ENCODE results near the gene SRD5A1.
A peak's percentile ranks its signal among the peaks of the same experiment; 100 is the strongest.

SRD5A1 gene

DNA sequence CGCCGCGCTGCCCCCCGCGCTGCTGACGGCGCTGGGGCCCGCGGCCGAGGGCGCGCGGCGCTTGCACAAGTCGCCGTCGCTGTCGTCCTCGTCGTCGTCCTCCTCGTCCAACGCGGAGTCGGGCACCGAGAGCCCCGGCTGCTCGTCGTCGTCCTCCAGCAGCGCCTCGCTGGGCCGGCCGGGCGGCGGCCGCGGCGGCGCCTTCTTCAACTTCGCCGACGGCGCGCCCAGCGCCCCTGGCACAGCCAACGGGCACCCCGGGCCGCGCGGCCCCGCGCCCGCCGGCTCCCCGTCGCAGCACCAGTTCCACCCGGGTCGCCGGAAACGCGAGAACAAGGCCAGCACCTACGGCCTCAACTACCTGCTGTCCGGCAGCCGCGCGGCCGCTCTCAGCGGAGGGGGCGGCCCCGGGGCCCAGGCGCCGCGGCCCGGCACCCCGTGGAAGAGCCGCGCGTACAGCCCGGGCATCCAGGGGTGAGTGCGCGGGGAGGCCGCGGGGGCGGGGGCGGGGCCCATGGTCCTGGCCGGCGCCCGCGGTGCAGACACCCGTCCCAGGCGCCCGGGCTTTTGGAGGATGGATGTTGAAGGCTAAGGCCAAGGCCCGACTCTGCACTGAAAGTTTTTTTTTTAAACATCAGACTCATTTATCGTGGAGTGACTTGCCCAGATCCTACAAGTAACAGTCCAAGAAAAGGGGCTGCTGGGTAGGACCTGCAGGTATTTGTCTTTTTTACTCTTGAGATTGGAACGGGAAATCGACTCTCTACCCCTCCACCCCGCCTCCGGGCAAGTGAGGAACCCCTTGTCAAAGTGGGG lies 81.2 kb downstream of the SRD5A1 start:
- peak in 1 of 5 donors; percentile 40 for DNase-seq

- no peak for DNase-seq
Measured at GRCh38 chr5:6715271-6715670, 82.0 kb downstream of the SRD5A1 start.

DNA sequence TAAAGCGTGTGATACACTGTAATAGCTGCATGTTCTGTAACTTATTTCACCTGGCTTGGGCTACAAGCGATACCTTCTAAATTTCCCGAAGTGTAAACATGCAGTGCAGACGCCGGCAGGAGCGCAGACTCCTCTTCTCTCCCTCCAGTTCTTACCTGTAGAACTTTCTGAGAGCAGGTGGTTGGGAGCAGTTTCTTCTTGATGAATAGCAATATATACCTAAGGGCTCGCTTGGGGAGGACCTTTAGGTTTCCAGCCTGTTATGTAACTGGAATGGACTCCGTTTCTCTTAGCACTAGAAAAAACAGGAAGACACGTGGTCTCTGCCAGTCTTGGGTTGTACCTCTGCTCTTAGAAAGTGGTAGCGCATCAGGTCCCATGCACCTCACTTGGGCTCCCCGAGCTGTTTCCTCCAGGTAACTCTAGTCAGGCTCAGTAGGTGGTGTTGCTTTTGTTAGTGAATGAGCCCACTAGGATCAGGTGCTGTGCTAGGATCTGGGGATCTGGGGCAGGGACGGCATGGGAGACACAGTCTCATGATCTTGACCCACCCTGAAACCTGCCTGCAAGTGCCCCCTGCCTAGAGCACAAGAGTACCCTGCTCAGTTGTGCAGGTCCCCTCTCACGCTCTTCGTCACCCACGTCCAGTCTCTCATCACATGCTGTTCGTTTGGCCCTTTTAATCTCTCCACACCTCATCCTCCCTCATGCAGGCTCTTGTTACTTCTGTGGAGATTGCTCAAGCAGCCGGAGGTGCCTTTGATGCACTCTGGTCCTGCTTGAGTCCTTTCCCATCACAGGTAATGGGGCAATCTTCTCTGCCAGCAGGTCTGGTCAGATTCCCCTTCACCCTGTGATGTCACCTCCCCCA lies 82.8 kb downstream of the SRD5A1 start:
- peak in 1 of 5 donors; percentile 42 for DNase-seq

DNA sequence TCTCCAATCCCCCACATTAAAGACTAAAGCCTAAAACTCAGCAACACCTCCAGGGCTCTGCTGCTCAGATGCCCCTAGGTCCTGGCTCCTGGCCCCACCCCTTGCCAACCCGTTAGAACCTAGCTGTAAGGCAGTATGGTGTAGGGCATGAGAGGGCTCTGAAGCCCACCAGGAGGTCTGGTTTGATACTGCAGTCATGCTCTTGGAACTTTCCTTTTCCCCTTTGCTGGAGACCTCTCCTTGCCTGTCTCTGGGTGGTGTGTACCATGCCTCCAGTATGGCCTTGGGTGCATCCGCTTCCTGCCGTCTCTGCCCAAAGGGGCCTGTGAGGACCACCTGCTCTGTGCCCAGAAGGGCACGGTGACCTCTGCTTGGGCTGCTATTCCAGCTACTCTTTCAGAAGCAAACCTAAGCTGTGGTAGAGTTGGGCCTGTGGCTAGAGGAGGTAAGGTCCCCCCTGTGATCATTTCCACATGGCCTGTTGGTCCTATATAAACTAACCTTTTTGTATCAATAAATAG lies 83.4 kb downstream of the SRD5A1 start:
- DNase-seq, result no peak

DNA sequence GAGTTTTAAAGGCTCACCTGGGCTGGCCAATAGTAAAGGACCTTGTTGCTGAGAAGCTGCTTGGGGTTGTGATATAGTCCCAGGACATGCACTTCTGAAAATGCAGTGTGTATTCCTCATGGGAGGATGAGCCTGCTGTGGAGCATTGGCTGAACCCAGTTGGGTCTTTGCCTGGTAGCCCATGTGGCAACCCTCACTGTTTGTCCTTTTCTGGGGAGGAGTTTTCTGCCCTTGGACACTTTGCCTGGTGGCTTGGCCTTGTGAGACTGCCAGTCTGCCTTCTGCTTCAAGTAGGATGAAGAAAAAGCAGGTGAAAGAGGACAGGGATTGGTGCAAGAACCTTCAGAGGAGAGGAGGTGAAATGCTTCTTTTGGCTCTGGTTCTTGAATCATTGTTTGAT lies 84.0 kb downstream of the SRD5A1 start:
- DNase-seq, result no peak

- DNase-seq, result no peak
Measured at GRCh38 chr5:6717687-6718086, 84.4 kb downstream of the SRD5A1 start.

GRCh38 chr5:6718161-6718681 lies 85.0 kb downstream of the SRD5A1 start:
- no peak for DNase-seq

DNA sequence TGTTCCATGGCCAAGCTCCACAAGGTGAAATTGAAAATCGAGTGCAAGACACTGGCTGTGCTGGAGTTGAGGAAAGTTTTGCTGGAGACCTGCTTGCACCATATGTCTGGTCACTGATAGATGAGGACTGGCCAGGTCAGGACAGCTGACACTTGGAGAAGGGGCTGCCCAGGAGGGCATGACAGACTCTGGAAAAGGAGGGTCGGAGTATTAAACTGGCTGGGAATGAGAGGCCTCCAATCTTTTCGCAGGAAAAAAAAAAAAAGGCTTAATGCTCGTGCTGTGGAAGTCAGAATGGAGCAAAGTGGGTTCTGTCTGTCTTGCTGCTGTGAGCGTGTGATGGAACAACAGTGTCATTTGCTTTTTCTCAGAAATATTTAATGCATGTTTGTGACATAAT lies 85.5 kb downstream of the SRD5A1 start:
- DNase-seq, result no peak

- DNase-seq, result no peak
Measured at GRCh38 chr5:6719417-6719816, 86.2 kb downstream of the SRD5A1 start.

- no peak for DNase-seq
Measured at GRCh38 chr5:6719896-6720560, 86.8 kb downstream of the SRD5A1 start.

- DNase-seq, result no peak
Measured at GRCh38 chr5:6720561-6720921, 87.3 kb downstream of the SRD5A1 start.

- DNase-seq, result no peak
Measured at GRCh38 chr5:6721442-6721841, 88.2 kb downstream of the SRD5A1 start.

- no peak for DNase-seq
Measured at GRCh38 chr5:6722015-6722414, 88.8 kb downstream of the SRD5A1 start.

DNA sequence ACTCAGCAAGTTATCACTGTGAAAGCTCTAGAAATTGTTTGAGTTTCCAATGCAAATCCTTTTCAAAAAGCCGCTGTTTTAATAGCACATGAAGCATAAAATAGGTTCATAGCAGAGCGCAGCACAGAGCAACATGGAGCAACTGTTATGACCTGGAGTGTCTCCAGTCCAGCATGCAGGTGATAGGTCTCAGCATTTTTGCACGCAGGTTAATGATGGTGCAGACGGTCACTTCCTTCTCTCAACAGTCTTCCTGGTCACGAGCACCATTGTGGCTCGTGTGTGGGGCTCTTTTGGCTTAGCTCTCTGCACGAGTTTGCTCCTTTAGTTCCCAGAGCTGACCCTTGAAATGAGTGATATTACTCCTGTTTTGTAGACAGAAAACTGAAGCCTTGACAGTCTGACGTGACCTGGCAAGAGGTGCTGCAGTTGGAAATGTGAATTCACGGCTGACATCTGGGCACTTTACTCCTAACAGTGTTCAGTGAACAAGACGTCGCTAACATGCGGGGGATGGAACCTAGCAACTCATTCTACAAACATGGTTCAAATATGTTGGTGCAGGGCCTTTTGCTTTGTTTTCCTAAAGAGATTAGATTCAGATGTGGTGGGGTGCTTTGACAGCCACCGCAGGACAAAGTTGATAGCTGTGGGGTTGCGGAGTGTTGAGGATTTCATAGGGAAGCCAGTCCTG lies 90.0 kb downstream of the SRD5A1 start:
- DNase-seq, result no peak

DNA sequence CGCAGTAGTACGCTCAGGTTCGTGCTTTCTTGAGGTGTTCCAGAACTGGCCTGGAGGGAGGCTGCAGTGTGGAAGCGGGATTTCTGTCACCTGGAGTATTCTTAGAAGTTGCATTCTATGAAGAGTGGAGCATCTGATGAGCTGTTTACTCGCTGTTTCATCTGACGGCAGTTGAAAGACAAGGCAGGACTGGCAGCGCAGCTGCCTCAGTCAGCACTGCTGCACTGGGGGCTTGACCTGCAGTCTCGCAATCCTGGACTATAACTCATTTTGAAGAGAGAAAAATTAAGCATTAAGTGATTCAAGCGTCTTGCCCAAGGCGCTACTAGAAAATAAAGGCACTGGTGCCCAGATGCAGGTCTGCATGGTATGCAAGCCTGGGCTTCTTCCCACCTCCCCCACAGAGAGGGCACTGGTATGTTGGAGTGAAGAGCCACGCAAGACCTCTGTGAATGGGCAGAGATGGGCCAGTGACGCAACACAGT lies 90.6 kb downstream of the SRD5A1 start:
- DNase-seq, result no peak

All from T-helper 1 cell (primary cell).